HG02981 (cell line): ENCODE results near the gene B3GALT6.

Source experiments
- ATAC-seq: cut with Tn5 transposase; IDR thresholded peaks from one replicate; pipeline ENCODE4 v1.9.1; 2021; ENCODE audit warnings: mild to moderate bottlenecking, moderate library complexity; ENCODE audit not compliant: unreplicated experiment

The B3GALT6 gene

DNA sequence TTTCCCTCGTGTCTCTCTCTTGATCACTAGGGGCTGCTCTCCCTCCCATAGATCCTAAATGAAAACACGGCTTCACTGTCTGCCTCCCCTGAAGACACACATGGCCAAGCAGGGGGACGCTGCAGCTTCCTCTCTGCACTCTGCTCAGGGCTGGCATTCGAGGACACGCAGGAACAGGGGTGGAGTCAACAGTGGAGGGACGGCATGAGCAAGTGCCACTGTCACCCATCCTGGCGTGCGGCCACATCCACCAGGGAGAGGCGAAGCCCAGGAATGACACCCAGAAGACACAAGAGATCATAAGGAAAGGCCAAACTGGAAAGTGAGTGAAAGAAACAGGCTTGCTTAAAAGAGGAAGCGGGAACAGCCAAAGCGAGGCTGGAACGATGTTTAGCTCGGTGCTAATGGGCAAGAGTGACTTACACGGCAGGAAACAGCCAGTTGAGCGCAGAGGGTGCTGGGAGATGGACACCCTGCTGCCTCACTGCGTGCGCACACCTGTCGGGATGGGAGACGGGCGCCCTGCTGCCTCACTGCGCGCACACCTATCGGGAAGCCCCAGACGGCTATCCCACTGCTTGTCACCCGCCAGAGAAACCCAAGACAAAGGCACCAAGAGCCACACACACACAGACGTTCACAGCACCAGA, 28.0 kb downstream of the B3GALT6 start:
- no peak for ATAC-seq

DNA sequence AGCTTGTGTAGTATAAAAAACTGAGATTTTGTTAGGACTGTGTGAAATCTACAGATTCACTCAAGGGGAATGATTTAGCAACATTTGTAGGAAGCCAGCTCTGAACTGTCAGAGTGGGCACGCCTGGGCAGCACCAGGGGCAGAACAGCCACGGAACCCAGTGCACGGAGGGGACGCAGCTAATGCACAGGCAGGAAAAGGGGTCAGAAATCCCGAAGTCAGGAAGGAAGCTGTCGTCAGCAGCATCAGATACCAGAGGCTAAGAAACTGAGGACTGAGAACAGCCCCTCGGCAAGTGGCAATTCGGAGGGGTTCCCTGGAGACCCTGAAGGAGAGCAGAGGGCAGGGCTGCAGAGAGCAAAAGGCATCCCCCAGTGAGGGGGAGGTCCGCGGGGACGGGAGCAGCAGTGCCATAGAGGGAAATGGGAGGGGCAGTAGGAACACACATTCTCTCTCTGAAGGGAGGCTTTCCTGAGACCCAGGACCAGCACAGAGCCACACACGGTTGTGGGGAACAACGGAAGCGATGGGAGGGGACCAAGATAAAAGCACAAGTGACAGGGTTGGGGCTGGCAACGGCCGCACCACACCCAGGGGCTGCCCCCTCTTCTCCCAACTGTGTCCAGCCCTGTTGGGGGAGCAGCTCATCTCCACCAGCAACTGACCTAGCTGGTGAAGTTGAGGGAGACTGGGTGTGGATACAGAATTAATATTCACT, 29.0 kb downstream of the B3GALT6 start:
- no peak for ATAC-seq

DNA sequence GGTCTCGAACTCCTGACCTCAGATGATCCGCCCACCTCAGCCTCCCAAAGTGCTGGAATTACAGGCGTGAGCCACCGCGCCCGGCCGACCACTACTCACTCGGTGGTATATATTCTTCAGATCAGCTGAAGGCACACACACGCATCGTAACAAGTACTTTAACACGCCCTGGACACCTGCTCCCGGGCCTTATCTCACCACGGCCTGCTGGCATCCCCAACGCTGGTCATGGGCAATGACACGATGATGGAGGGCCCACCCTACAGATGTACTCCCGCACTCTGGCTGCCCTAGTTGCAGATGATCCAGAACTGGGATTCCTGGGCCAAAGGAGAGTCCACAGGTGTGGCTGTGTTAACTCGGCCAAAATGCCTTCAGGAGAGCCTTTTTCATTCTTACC, 30.0 kb downstream of the B3GALT6 start:
- ATAC-seq: no peak

DNA sequence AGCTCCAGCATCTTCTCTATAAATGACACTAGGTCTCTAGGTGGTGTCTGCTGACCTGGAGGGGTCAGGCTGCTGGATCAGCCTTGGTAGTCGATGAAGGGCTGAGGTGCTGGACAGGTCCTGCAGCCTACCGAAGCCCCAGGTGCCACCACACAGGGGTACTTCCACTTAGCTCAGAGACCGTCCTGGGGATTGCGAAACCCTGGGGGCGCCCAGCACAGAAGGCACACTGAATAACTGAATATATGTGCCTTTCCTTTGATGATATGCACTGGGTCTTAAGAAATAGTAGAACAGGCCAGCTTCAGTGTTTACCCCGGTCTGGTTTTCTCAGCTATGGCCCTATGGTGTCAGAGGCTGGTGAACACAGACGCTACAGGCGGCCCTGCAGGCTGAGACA, 30.7 kb downstream of the B3GALT6 start:
- ATAC-seq: no peak

DNA sequence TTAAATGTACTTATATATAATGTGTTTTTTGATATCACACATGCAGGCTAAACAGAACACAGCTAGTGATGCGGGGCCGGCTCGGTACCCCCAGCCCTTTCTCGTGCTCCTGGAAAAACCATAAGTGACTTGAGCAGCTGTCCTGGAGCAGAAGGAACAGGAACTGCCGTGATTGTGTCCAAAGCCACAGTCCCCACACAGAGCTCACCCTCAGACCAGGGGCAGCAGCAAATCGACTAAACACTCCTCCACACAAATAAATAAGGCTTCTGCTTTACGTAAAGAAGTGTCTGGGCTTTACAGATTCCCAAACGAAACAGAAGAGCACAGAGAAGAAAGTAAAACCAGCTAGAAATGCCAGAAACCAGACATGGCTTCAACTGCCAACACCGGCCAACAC, 32.0 kb downstream of the B3GALT6 start:
- no peak for ATAC-seq

DNA sequence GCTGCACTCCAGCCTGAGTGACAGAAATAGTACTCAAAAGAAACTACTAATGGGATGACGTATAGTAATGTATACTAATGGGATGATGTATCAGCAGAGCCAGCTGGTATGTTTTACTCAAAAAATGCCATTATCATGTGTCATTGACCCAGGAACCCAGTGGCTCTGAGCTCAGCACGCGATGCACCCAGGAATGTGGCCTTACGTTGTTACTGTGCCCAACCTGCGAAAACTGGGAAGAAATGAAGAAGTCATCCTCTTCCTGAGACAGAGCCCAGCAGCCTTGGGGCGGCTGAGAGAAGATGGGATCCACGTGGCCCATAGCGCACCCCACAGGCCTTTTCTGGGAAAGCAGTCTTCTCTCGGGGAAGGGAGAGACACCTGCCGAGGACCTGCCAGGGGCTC, 32.8 kb downstream of the B3GALT6 start:
- ATAC-seq: no peak

DNA sequence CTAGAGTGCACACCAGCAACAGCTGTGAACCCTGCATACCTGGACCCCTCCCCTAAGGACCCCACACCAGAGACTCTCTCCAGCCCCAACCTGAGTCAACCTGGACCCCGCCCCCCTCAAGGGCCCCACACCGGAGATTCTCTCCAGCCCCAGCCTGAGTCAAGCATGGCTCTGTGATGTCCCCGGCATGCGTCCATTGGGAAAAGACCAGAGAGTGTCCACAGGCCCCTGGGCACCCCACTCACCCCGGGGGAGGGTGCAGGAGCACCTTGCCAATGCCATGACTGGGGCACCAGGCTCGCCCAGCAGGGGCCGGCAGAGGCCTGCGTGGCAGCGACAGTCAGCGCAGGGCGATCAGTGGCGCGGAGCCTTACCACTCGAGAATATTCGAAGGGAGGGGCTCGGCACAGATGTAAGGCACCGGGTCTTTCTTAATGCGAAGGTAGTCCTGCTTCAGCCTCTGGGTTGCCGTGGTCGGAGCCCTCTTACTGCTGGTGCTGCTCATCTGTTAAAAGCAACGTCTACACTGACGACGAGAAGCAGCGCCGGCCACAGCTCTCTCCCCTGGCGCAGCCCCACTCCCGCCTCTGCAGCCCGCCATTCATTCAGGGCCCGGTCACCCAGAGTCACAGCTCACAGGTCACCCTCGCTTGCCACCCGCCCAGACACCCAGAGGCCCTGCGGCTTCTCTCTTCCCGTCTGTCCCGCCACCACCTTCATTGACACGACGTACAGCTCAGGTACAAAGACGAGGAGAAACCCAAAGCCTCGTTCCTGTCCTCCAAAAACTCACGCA, 35.6 kb downstream of the B3GALT6 start:
- no peak for ATAC-seq

DNA sequence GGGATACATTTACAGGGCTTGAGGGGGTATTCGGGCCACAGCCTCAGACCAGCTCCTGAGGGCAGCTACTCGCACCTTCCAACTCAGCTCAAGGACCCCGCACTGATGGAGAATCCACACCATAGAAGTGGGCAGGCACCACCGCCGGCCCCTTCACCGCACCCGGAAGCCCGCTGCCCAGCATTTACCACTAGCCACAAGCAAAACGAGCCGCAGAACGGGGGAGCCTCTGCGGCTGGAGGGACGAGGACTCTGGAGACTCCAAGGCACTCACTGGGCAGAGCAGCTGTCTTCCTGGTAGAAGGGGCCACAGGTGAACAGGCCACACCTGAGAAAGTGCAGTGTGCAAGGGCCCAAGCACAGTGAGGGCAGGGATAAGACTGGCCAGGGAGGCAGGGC, 36.2 kb downstream of the B3GALT6 start:
- no peak for ATAC-seq

DNA sequence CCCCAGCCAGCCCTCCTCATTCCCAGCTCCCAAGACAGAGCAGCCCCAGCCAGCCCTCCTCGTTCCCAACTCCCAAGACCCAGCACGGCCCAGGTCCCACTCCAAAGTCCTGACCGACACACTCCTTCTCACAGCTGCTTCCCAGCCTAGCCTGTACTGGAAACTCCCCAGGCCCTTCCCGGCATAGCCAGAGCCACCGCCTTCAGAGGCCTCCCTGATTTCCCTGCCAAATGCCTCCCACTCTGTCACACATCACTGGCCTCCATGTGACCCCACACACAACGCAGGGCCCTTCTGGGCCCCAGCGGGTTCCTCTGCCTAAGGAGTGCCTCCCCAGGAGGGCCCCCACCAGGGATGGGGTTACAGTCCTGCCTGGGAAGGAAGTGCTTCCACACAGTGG, 38.8 kb downstream of the B3GALT6 start:
- ATAC-seq: no peak

DNA sequence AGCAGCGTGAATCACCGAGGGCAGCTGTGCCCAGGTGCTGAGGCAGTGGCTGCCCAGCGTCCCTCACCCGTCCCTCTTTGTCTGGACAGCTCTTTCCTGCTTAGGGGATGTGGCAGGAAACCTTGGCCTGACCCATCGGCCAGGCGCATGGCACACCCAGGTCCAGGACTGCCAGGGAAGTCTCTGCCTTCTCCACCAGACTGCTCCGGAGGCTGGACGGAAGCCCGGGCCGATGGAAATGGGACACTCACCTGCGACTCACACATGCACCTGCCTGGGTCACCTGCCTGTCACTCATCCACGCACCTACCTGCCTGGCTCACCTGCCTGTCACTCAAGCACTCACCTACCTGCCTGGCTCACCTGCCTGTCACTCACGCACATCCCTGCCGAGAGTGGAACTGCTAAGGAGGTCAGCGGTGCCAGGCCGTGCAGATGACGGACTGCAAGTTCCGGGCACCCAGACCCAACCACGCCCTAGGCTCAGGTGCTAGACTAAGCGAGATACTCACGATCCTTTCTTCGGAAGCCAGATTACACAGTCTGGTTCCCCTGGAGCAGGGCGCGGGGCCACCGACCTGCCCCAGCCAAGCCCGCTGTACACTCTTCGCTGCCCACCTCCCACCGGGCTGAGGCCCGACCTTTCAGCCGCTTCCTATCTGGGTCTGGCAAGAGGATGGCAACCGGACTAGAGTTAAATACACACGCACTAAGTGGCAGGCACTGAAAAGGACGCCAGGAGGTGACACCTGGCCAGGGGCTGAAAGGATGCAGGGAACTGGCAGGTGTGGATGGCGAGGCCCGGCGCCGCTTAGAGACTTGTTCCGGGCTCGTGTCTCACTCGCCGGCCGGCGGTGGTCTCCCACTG, 40.5 kb downstream of the B3GALT6 start:
- no peak for ATAC-seq

DNA sequence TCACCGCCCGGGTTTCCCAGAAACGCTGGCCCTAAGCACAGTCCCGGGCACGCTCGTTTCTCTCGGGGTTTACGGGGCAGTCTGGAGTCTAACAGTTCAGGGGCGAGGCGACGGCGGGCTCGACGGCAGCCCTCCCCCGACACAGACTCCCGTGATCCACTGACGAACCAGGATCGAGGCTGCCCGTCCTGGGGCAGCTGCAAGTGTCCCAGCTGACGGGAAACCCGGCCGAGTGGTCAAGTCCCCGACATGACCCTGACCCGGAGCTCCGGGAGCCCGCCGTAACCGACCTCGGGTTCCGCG, 41.1 kb downstream of the B3GALT6 start:
- ATAC-seq: no peak

DNA sequence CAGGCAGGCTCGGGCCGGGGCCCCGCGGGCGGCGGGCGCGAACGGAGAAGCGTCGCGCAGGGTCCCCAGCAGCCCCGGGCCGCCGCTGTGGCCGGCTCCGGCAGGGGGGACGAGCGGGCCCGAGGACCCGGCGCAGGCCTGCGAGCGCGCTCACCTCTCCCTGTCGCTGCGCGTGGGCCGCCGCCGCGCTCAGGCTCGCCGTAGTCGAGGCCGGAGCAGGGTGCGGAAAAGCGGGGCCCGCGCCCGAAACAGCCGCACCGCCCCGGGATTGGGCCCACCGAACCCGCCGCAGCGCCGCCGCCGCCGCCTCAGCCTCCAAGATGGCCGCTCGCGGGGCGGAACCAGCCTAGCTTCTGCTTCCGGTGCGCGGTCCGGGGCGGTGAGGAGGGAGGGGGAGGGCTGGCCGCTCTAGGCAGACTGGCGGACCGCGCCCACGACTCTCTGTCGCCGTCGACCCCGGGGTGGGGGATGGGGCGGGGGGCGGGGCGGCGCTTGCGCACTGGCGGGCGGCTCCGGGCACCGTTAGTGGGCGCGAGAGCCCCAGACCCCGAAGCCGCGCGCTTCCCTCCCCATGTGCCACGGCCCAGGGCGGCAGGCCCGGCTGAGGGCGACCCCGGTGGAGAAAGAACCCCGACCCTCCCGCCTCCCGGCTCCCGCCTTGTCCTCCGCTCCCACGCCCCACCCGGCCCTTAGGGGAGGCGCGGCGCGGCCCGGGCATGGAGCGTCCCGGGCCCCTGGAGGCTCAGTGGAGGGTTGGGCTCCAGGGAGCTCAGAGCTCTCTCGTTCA, 41.7 kb downstream of the B3GALT6 start, which contains the start of gene UBE2J2:
Gene UBE2J2 (minus strand): TSS at position 343 of the 787 bp plus-strand sequence. CDS start 5,862 bp downstream, outside the sequence.
- ATAC-seq: peak; percentile 79

DNA sequence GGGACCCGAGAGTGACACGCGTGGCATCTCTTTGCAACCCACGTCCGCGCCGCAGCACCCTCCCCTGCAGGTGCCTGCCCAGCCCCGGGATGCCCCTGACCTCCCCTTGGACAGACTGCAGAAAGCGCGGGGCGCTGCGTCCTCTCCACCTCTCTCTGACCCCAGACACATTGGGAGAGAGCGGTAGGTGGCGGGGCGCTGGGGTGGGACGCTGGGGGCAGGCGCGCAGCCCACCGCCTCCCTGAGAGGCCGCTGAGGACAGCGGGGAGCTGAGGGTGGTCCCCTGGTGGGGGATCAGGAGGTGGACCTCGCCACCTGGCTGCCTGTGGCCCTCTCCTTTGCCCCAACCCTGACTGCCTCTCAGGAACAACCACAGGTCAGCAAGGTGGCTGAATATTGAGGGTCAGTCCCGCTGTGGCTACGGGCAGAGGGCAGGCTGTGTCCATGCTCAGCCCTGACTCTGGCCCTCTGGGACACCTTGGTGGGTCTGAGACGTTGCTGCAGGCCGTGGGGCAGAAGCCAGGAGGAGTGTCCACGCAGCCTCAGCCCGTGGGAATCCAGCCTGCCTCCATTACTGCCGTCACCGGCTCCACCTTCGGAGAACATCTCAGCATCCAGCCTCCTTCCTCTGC, 42.4 kb downstream of the B3GALT6 start:
- no peak for ATAC-seq

DNA sequence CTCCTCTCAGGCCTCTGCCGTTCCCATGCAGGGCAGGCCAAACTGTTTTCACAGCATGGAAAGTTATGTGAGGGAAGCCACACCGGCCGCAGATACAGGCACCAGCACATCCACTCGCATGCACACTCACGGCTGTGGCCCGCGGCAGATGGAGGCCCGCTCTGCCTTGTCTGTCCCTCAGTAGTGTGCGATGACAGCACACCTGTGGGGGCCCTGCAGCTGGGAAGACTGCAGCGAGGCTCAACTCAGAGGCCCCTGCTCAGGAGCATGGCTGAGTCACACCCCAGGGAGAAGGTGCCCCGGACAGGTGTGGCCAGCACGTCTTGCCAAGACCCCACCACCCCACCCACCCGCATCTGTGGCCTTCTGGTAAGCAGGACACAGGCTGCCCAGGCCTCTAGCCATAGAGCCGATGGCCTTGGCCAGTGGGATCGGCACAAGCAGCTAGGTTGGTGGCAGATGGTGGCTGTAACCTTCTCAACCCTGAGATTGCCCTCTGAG, 42.9 kb downstream of the B3GALT6 start:
- ATAC-seq: no peak

DNA sequence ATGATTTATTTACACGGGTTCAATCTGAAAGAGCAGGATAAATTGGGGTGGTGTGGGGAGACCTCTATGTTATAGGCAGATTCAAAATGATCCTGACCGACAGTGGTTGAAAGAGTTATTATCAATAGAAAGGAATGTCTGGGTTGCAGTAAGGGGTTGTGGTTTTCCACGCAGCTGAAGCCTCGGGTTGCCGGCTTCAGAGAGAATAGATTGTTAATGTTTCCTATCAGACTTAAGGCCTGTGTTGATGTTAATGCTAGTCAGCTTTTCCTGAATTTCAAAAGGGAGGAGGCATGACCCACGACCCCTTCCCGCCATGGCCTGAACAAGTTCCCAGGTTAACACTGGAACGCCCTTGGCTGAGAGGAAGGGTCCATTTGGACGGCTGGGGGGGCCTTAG, 43.8 kb downstream of the B3GALT6 start:
- no peak for ATAC-seq

DNA sequence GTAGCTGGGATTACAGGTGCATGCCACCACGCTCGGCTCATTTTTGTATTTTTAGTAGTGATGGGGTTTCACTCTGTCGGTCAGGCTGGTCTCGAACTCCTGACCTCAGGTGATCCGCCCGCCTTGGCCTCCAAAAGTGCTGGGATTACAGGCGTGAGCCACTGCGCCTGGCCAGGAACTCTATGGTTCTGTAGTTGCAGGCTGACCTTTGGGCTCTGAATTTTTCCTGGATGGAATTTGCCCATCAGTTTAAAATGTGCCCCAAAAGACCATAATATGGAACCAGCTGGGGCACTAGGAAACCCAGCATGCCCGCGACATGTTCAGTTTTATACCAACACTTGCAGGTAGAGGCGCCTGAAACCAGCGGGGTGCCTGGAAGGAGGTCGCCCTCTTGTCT, 46.6 kb downstream of the B3GALT6 start:
- ATAC-seq: no peak

DNA sequence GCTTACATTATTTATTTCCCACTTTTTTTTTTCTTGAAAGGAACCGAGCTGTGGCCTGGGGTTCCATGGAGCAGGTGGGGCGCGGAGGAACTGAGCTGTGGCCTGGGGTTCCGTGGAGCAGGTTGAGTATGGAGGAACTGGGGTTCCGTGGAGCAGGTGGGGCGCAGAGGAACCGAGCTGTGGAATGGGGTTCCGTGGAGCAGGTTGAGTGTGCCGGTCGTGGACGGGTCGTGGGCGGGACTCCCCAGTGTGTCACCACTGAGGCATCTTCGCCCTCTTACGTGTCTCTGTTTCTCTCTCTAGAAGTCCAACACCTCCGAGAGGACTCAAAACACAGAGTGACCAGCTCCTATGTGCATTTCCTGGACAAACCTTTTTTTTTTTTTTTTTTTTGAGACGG, 47.0 kb downstream of the B3GALT6 start:
- no peak for ATAC-seq

DNA sequence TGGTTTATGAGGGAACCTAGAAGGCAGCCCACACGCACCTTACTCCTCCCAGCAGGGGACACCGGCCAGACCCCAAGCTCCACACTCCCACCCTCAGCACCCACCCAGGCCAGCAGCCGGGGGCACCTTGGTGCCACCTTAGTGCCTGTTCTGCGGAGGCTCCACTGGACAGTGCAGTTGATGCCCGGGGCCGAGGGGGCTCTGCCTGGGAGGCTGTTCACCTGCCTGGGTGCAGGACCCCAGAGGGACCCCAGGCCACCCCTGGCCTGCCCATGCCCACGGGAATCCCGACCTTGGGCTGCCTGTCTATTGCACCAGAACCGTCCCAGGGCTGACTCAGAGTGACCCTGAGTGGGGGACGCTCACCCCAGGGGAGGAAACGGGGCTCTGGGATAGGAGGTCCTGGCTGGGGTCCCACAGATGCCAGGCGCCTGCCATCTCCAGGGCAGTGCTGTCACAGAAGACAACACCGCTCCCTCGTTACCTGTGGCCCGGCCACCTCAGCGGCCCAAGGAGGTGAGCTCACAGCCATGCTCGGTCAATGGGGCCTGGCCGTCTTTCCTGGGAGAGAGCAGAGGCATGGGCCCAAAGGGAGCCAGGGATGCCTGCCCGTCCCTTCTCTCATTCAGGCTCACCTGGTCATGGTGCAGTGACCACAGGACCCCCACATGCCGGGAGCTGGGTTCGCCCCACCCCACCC, 48.9 kb downstream of the B3GALT6 start:
- ATAC-seq: no peak
